Kidney epithelial cell (primary cell): ENCODE results near the gene GCN1. TPM values are rescaled to one million over a fixed set of nuclear protein-coding genes. Genes with fewer than 3 reads are reported as not detected.

Experiments
- DNase-seq: peaks from one replicate; pipeline ENCODE4 v3.0.0-alpha.2; 2010; ENCODE audit warnings: low read depth
- H3K27me3 ChIP-seq: 2 replicates; pipeline ENCODE4 v1.6.0; 2011; ENCODE audit warnings: low read length; ENCODE audit not compliant: control insufficient read depth, insufficient read depth
- H3K36me3 ChIP-seq: 2 replicates; pipeline ENCODE4 v1.5.1; 2011; ENCODE audit warnings: low read length; ENCODE audit not compliant: control insufficient read depth, insufficient read depth
- H3K4me3 ChIP-seq: 2 replicates; pipeline ENCODE4 v1.5.1; 2011; ENCODE audit warnings: low read depth, mild to moderate bottlenecking, control low read depth, low read length
- CTCF ChIP-seq: IDR thresholded peaks from 2 replicates; pipeline ENCODE4 v1.5.1; 2011; ENCODE audit warnings: mild to moderate bottlenecking, moderate library complexity, low read length, control low read depth, inconsistent platforms; ENCODE audit not compliant: insufficient read depth, poor library complexity, severe bottlenecking
- total RNA-seq: library from RNA; depleted of rRNA; stranded (reverse); fragments of >200 nt; gene quantifications from 2 replicates; pipeline ENCODE4 v1.2.3, GENCODE V29; 2015

GCN1 gene
- total RNA-seq, 1 donor from 2014 or later, result 78.4 TPM

- peak; percentile 44 for TF ChIP-seq CTCF
- H3K4me3 ChIP-seq, result no peak overlapping the region
- H3K27me3 ChIP-seq, result no peaks in the 10 kb centered on the region
- no peaks in the 10 kb centered on the region for H3K36me3 ChIP-seq
- no peak for DNase-seq
Measured at GRCh38 chr12:120235369-120236323, 41.1 kb upstream of the GCN1 start.

- Histone ChIP-seq H3K4me3 (no peak overlapping the region), H3K27me3 (no peaks in the 10 kb centered on the region), H3K36me3 (no peaks in the 10 kb centered on the region)
- peak; percentile 65 for TF ChIP-seq CTCF
- DNase-seq, result peak; percentile 99
Measured at GRCh38 chr12:120234643-120235368, 40.3 kb upstream of the GCN1 start.

- peak; percentile 96 for DNase-seq
- H3K27me3 ChIP-seq, result no peaks in the 10 kb centered on the region
- peak; percentile 11 for TF ChIP-seq CTCF
- H3K36me3 ChIP-seq, result no peaks in the 10 kb centered on the region
- no peak overlapping the region for H3K4me3 ChIP-seq
Measured at GRCh38 chr12:120231316-120232011, 36.9 kb upstream of the GCN1 start.

GRCh38 chr12:120230974-120231315 is 36.4 kb upstream of the GCN1 start:
- no peak for TF ChIP-seq CTCF
- Histone ChIP-seq H3K36me3 (no peaks in the 10 kb centered on the region), H3K4me3 (no peak overlapping the region), H3K27me3 (no peaks in the 10 kb centered on the region)
- no peak for DNase-seq

GRCh38 chr12:120230326-120230973 is 35.9 kb upstream of the GCN1 start:
- H3K4me3 ChIP-seq, result no peak overlapping the region
- TF ChIP-seq CTCF, result no peak

More at GRCh38 chr12:120230326-120230973, 35.9 kb upstream of the GCN1 start:
- Histone ChIP-seq H3K36me3 (no peaks in the 10 kb centered on the region), H3K27me3 (no peaks in the 10 kb centered on the region)
- DNase-seq, result peak; percentile 87
